Liver (tissue), 9 donors: ENCODE data around the gene CYP39A1. TPM values are rescaled to one million over a fixed set of nuclear protein-coding genes. Genes with fewer than 3 reads are reported as not detected.

Experiments used
- DNase-seq: peaks from one replicate; pipeline ENCODE4 v3.0.0-alpha.2; 2017; ENCODE audit warnings: low spot score
- H3K27ac ChIP-seq, 2 donors: one replicate each; pipeline ENCODE4 v1.7.0; 2013; ENCODE audit warnings: inconsistent platforms in 2 of 2, low read length in 2 of 2, control low read depth in 1 of 2, low read depth in 1 of 2, mild to moderate bottlenecking in 1 of 2
- H3K27me3 ChIP-seq, 4 donors: one replicate each; pipeline versions ENCODE4 v1.6.1 to v1.7.0; 2013; ENCODE audit warnings: low read length in 3 of 4, inconsistent platforms in 1 of 4, mild to moderate bottlenecking in 1 of 4, moderate library complexity in 1 of 4; ENCODE audit not compliant: control insufficient read depth in 4 of 4, insufficient read depth in 4 of 4
- H3K36me3 ChIP-seq, 4 donors: one replicate each; pipeline versions ENCODE4 v1.6.1 to v1.7.0; 2013; ENCODE audit warnings: low read length in 3 of 4, mild to moderate bottlenecking in 3 of 4, low read depth in 1 of 4, moderate library complexity in 1 of 4; ENCODE audit not compliant: control insufficient read depth in 4 of 4, insufficient read depth in 3 of 4
- H3K4me1 ChIP-seq, 4 donors: one replicate each; pipeline versions ENCODE4 v1.6.1 to v1.7.0; 2013; ENCODE audit warnings: low read length in 3 of 4, mild to moderate bottlenecking in 3 of 4, moderate library complexity in 1 of 4; ENCODE audit not compliant: control insufficient read depth in 4 of 4, insufficient read depth in 4 of 4
- H3K4me3 ChIP-seq, 3 donors: one replicate each; pipeline versions ENCODE4 v1.6.1 to v1.7.0; 2013; ENCODE audit warnings: low read length in 3 of 3, control low read depth in 1 of 3, low read depth in 1 of 3, mild to moderate bottlenecking in 1 of 3
- H3K9ac ChIP-seq, 2 donors: one replicate each; pipeline ENCODE4 v1.7.0; 2013; ENCODE audit warnings: low read length in 2 of 2, mild to moderate bottlenecking in 2 of 2, moderate library complexity in 2 of 2, control low read depth in 1 of 2, low read depth in 1 of 2
- H3K9me3 ChIP-seq, 4 donors: one replicate each; pipeline versions ENCODE4 v1.6.1 to v1.7.0; 2013; ENCODE audit warnings: low read length in 3 of 4; ENCODE audit not compliant: control insufficient read depth in 4 of 4
- CTCF ChIP-seq: fragments of 150-350 bp; IDR thresholded peaks from 2 replicates; pipeline ENCODE4 v1.5.1; 2017; ENCODE audit warnings: improper control_type of control experiment, low read depth, low read length; ENCODE audit not compliant: missing input control
- EGR1 ChIP-seq, 2 donors: IDR thresholded peaks; 2 replicates each; pipeline ENCODE4 v1.6.1; 2016 to 2018; ENCODE audit warnings: antibody characterized with exemption in 2 of 2, low read depth in 2 of 2
- FOXA1 ChIP-seq: IDR thresholded peaks from 2 replicates; pipeline ENCODE4 v1.6.1; 2016; ENCODE audit warnings: antibody characterized with exemption
- FOXA2 ChIP-seq: IDR thresholded peaks from 2 replicates; pipeline ENCODE4 v1.6.1; 2016; ENCODE audit warnings: antibody characterized with exemption
- GABPA ChIP-seq, 2 donors: IDR thresholded peaks in 1 of 2; conservative IDR thresholded peaks in 1 of 2; 2 replicates each; pipeline ENCODE4 v1.6.1; 2016; ENCODE audit warnings: antibody characterized with exemption in 2 of 2, mild to moderate bottlenecking in 1 of 2, moderate library complexity in 1 of 2
- HNF4A ChIP-seq, 2 donors: conservative IDR thresholded peaks; 2 replicates each; pipeline ENCODE4 v1.6.1; 2016; ENCODE audit warnings: antibody characterized with exemption in 2 of 2, mild to moderate bottlenecking in 2 of 2
- HNF4G ChIP-seq: IDR thresholded peaks from 2 replicates; pipeline ENCODE4 v1.6.1; 2016; ENCODE audit warnings: antibody characterized with exemption
- MAX ChIP-seq: IDR thresholded peaks from 2 replicates; pipeline ENCODE4 v1.6.1; 2016; ENCODE audit warnings: antibody characterized with exemption
- NR2F2 ChIP-seq: IDR thresholded peaks from 2 replicates; pipeline ENCODE4 v1.6.1; 2016; ENCODE audit warnings: antibody characterized with exemption
- RAD21 ChIP-seq, 2 donors: IDR thresholded peaks; 2 replicates each; pipeline ENCODE4 v1.6.1; 2016; ENCODE audit warnings: antibody characterized with exemption in 2 of 2, mild to moderate bottlenecking in 2 of 2
- REST ChIP-seq: IDR thresholded peaks from 2 replicates; pipeline ENCODE4 v1.6.1; 2016; ENCODE audit warnings: antibody characterized with exemption, mild to moderate bottlenecking
- RXRA ChIP-seq, 2 donors: IDR thresholded peaks; 2 replicates each; pipeline ENCODE4 v1.6.1; 2017 to 2018; ENCODE audit warnings: antibody characterized with exemption in 2 of 2, mild to moderate bottlenecking in 1 of 2
- SP1 ChIP-seq: IDR thresholded peaks from 2 replicates; pipeline ENCODE4 v1.6.1; 2018; ENCODE audit warnings: antibody characterized with exemption, mild to moderate bottlenecking
- TAF1 ChIP-seq: conservative IDR thresholded peaks from 2 replicates; pipeline ENCODE4 v1.6.1; 2016; ENCODE audit warnings: antibody characterized with exemption, mild to moderate bottlenecking
- YY1 ChIP-seq: IDR thresholded peaks from 2 replicates; pipeline ENCODE4 v1.6.1; 2016; ENCODE audit warnings: antibody characterized with exemption, mild to moderate bottlenecking
- WGBS: extraction: QIAGEN DNeasy Blood & Tissue Kit; methylation state at CpG from one replicate; pipeline ENCODE4 v1.1.7; 2013; 5-methylcytosine and 5-hydroxymethylcytosine counted together
- polyA plus RNA-seq, 2 donors: library from polyadenylated mRNA; stranded (reverse) in 1 of 2; unstranded in 1 of 2; fragments of 200-250 nt in 1 of 2; fragments of >200 nt in 1 of 2; fragmentation: Nextera tagmentation in 1 of 2; extraction: Ambion mirVana in 1 of 2; gene quantifications; one replicate each; pipeline versions ENCODE4 v1.2.1 to v1.2.3, GENCODE V29; 2013 to 2015
- total RNA-seq, 2 donors: library from RNA; depleted of rRNA; stranded (reverse); fragments of >200 nt; gene quantifications; one replicate each; pipeline ENCODE4 v1.2.3, GENCODE V29; 2014
- TF ChIP-seq, protein P1 (sequence below): IDR thresholded peaks from 2 replicates; pipeline ENCODE4 v1.6.1; 2016; ENCODE audit warnings: antibody characterized with exemption
- TF ChIP-seq, protein P2 (sequence below): IDR thresholded peaks from 2 replicates; pipeline ENCODE4 v1.6.1; 2016; ENCODE audit warnings: antibody characterized with exemption
- donor health status: healthy.
- donor health status: healthy.
- donor health status: healthy.
- donor health status: healthy.
- donor health status: healthy.

The CYP39A1 gene
- total and polyA plus RNA-seq, 4 donors = 10.8 to 29.8 (median 15.2) TPM

GRCh38 chr6:46635462-46635861, 17.2 kb downstream of the CYP39A1 start:
- H3K36me3 ChIP-seq = peaks cover 0 to 4% (median 1%) of the 10 kb centered on the region in 4 donors
- WGBS = 94% methylated on average over 6 of the region's 6 CpGs
- H3K9me3 ChIP-seq = no peaks in the 10 kb centered on the region
- H3K27me3 ChIP-seq = no peaks in the 10 kb centered on the region
- no peak overlapping the region for H3K27ac ChIP-seq
- H3K4me1 ChIP-seq = peaks cover 0 to 8% (median 4%) of the 10 kb centered on the region in 4 donors
- H3K4me3 ChIP-seq = no peak overlapping the region
- DNase-seq = no peak
- TF ChIP-seq REST (no peak), TAF1 (no peak), RXRA (IDR thresholded peaks at IDR 0.05) (no peak), SP1 (no peak), YY1 (no peak), EGR1 (IDR thresholded peaks at IDR 0.05; ENCODE audit: low read depth in 2 of 2) (no peak), RAD21 (IDR thresholded peaks at IDR 0.05) (no peak), GABPA (IDR thresholded peaks at IDR 0.05 in 1 of 2, conservative IDR thresholded peaks at IDR 0.05 in 1 of 2) (no peak), HNF4G (no peak), NR2F2 (no peak), FOXA2 (no peak), FOXA1 (no peak), HNF4A (conservative IDR thresholded peaks at IDR 0.05) (no peak), CTCF (no peak), MAX (no peak)
- TF ChIP-seq, protein P1, sequence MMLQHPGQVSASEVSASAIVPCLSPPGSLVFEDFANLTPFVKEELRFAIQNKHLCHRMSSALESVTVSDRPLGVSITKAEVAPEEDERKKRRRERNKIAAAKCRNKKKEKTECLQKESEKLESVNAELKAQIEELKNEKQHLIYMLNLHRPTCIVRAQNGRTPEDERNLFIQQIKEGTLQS = no peak
- TF ChIP-seq, protein P2, sequence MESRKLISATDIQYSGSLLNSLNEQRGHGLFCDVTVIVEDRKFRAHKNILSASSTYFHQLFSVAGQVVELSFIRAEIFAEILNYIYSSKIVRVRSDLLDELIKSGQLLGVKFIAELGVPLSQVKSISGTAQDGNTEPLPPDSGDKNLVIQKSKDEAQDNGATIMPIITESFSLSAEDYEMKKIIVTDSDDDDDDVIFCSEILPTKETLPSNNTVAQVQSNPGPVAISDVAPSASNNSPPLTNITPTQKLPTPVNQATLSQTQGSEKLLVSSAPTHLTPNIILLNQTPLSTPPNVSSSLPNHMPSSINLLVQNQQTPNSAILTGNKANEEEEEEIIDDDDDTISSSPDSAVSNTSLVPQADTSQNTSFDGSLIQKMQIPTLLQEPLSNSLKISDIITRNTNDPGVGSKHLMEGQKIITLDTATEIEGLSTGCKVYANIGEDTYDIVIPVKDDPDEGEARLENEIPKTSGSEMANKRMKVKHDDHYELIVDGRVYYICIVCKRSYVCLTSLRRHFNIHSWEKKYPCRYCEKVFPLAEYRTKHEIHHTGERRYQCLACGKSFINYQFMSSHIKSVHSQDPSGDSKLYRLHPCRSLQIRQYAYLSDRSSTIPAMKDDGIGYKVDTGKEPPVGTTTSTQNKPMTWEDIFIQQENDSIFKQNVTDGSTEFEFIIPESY = no peak
- no peak overlapping the region for H3K9ac ChIP-seq

- WGBS = 75% methylated on average over 1 of the region's 1 CpG
- Histone ChIP-seq H3K9me3 (no peaks in the 10 kb centered on the region), H3K27ac (no peak overlapping the region), H3K9ac (no peak overlapping the region), H3K36me3 (peaks cover 0 to 4% (median 1%) of the 10 kb centered on the region in 4 donors), H3K4me1 (peaks cover 0 to 8% (median 4%) of the 10 kb centered on the region in 4 donors), H3K27me3 (no peaks in the 10 kb centered on the region), H3K4me3 (no peak overlapping the region)
- TF ChIP-seq TAF1 = no peak
- TF ChIP-seq, protein P2 = no peak
- DNase-seq = no peak
These were observed 20.6 kb downstream of the CYP39A1 start for GRCh38 chr6:46632053-46632452.
